HCT116 (cell line): ENCODE data around the gene ZNF334. TPM values are rescaled to one million over a fixed set of nuclear protein-coding genes. Genes with fewer than 3 reads are reported as not detected.

ENCODE experiments used
- ATAC-seq: fragments of 200-7000 bp; cut with Tn5 transposase; 2 replicates; pipeline ENCODE4 v1.9.1; 2020; ENCODE audit warnings: mild to moderate bottlenecking, moderate library complexity
- BruUV-seq: library from RNA; stranded (reverse); fragments of 400-500 nt; replicated peaks from 2 replicates; lab custom pipeline; 2021; lab: Mats Ljungman, UMichigan
- CTCF ChIA-PET: fragments of 300-600 bp; sonication (Branson Sonifier 250); formaldehyde crosslinking; loops from one replicate; lab custom pipeline; 2021; ENCODE audit warnings: antibody characterized with exemption; lab: Charles Lee
- POLR2A ChIA-PET: fragments of 300-600, 350-600 bp; sonication (Branson Sonifier 250); formaldehyde crosslinking; loops from one replicate; lab custom pipeline; 2021; ENCODE audit warnings: antibody characterized with exemption; lab: Charles Lee
- RAD21 ChIA-PET, 2 experiments: fragments of 300-600 bp; sonication (Branson Sonifier 250); formaldehyde crosslinking; loops; one replicate each; lab custom pipeline; 2023; ENCODE audit warnings: low total read pairs in 2 of 2; ENCODE audit not compliant: uncharacterized antibody in 2 of 2, unreplicated experiment in 2 of 2, low non-redundant PET in 1 of 2; lab: Charles Lee
- DNase-seq: peaks from one replicate; pipeline ENCODE4 v3.0.0-alpha.2; 2010; ENCODE audit warnings: low read depth, low spot score
- H2AFZ ChIP-seq: fragments of 200-600 bp; shearing (Covaris generic), sonication (generic); 2 replicates; pipeline ENCODE4 v1.6.1; 2017; ENCODE audit warnings: low read depth, mixed run types, mixed read lengths, antibody characterized with exemption, low read length; ENCODE audit not compliant: poor library complexity, severe bottlenecking
- H3K27ac ChIP-seq: 2 replicates; pipeline ENCODE4 v1.5.1; 2012; ENCODE audit warnings: low read depth, low read length
- H3K27me3 ChIP-seq: fragments of 200-600 bp; sonication (generic); 2 replicates; pipeline ENCODE4 v1.6.1; 2016; ENCODE audit warnings: mixed run types, low read length, mixed read lengths; ENCODE audit not compliant: insufficient read depth
- H3K36me3 ChIP-seq, 2 experiments: fragments of 200-500 bp in 1 of 2; fragments of 200-600 bp in 1 of 2; sonication (Bioruptor generic) in 1 of 2; sonication (generic) in 1 of 2; 2 replicates each; pipeline versions ENCODE4 v1.5.1 to v1.6.1; 2014 to 2016; ENCODE audit warnings: low read length in 2 of 2, inconsistent platforms in 1 of 2, mixed read lengths in 1 of 2, mixed run types in 1 of 2; ENCODE audit not compliant: insufficient read depth in 2 of 2, control insufficient read depth in 1 of 2
- H3K4me1 ChIP-seq, 2 experiments: fragments of 200-600 bp in 1 of 2; sonication (generic) in 1 of 2; 2 replicates each; pipeline versions ENCODE4 v1.5.1 to v1.6.1; 2012 to 2017; ENCODE audit warnings: low read length in 2 of 2, inconsistent platforms in 1 of 2, mild to moderate bottlenecking in 1 of 2, mixed read lengths in 1 of 2, mixed run types in 1 of 2, moderate library complexity in 1 of 2; ENCODE audit not compliant: insufficient read depth in 2 of 2, control insufficient read depth in 1 of 2
- H3K4me2 ChIP-seq: fragments of 200-600 bp; sonication (generic); 2 replicates; pipeline ENCODE4 v1.6.1; 2017; ENCODE audit warnings: mixed run types, low read length, mixed read lengths
- H3K4me3 ChIP-seq, 2 experiments: fragments of 200-600 bp in 1 of 2; sonication (generic) in 1 of 2; replicated peaks in 1 of 2; 2 replicates each; pipeline ENCODE4 v1.5.1; 2011 to 2016; ENCODE audit warnings: low read length in 2 of 2, control low read depth in 1 of 2, low read depth in 1 of 2, mild to moderate bottlenecking in 1 of 2, mixed read lengths in 1 of 2, mixed run types in 1 of 2
- H3K79me2 ChIP-seq: fragments of 200-600 bp; sonication (generic); 2 replicates; pipeline ENCODE4 v1.6.1; 2017; ENCODE audit warnings: mild to moderate bottlenecking, mixed run types, low read length, moderate library complexity, mixed read lengths; ENCODE audit not compliant: insufficient read depth
- H3K9ac ChIP-seq: fragments of 200-600 bp; sonication (generic); 2 replicates; pipeline ENCODE4 v1.6.1; 2016; ENCODE audit warnings: low read length, mixed read lengths
- H3K9me2 ChIP-seq: fragments of 200-600 bp; sonication (generic), shearing (Covaris generic); 2 replicates; pipeline ENCODE4 v1.6.1; 2017; ENCODE audit warnings: mixed run types, mild to moderate bottlenecking, moderate library complexity; ENCODE audit not compliant: insufficient read depth
- H3K9me3 ChIP-seq, 2 experiments: fragments of 200-500 bp in 1 of 2; fragments of 200-600 bp in 1 of 2; sonication (Bioruptor generic) in 1 of 2; sonication (generic) in 1 of 2; 2 replicates each; pipeline ENCODE4 v1.6.1; 2014 to 2017; ENCODE audit warnings: low read length in 2 of 2, mixed read lengths in 2 of 2, inconsistent platforms in 1 of 2, low read depth in 1 of 2, mild to moderate bottlenecking in 1 of 2, mixed run types in 1 of 2, moderate library complexity in 1 of 2; ENCODE audit not compliant: control insufficient read depth in 1 of 2, insufficient read depth in 1 of 2
- H4K20me1 ChIP-seq: fragments of 200-600 bp; sonication (generic), shearing (Covaris generic); 2 replicates; pipeline ENCODE4 v1.6.1; 2017; ENCODE audit warnings: mixed run types, mild to moderate bottlenecking, moderate library complexity; ENCODE audit not compliant: insufficient read depth
- CBX3 ChIP-seq: IDR thresholded peaks from 2 replicates; pipeline ENCODE4 v1.6.1; 2012; ENCODE audit warnings: low read depth
- EGR1 ChIP-seq: IDR thresholded peaks from 2 replicates; pipeline ENCODE4 v1.6.1; 2012; ENCODE audit warnings: low read depth
- EZH2phosphoT487 ChIP-seq: fragments of 200-600 bp; IDR thresholded peaks from 2 replicates; pipeline ENCODE4 v1.6.1; 2018; ENCODE audit warnings: antibody characterized with exemption, borderline replicate concordance
- FOSL1 ChIP-seq: IDR thresholded peaks from 2 replicates; pipeline ENCODE4 v1.6.1; 2012; ENCODE audit warnings: low read depth
- JUND ChIP-seq: IDR thresholded peaks from 2 replicates; pipeline ENCODE4 v1.6.1; 2012
- POLR2A ChIP-seq: IDR thresholded peaks from 2 replicates; pipeline ENCODE4 v1.7.0; 2011; ENCODE audit warnings: borderline replicate concordance; ENCODE audit not compliant: insufficient read depth, insufficient read length; ENCODE audit errors: extremely low read depth
- POLR2AphosphoS5 ChIP-seq: IDR thresholded peaks from 2 replicates; pipeline ENCODE4 v1.6.1; 2011; ENCODE audit warnings: mild to moderate bottlenecking, low read depth, low read length, moderate library complexity
- RAD21 ChIP-seq: IDR thresholded peaks from 2 replicates; pipeline ENCODE4 v1.6.1; 2012; ENCODE audit warnings: low read depth, mild to moderate bottlenecking
- SIN3A ChIP-seq: IDR thresholded peaks from 2 replicates; pipeline ENCODE4 v1.6.1; 2012; ENCODE audit warnings: low read depth
- SRF ChIP-seq: IDR thresholded peaks from 2 replicates; pipeline ENCODE4 v1.6.1; 2012; ENCODE audit warnings: low read depth
- YY1 ChIP-seq: IDR thresholded peaks from 2 replicates; pipeline ENCODE4 v1.6.1; 2011; ENCODE audit warnings: low read length, low read depth, moderate library complexity, mild to moderate bottlenecking; ENCODE audit not compliant: insufficient replicate concordance; ENCODE audit errors: extremely low read depth
- intact Hi-C: fragments of 100-400 bp; cut with micrococcal nuclease; formaldehyde crosslinking; loops from 2 replicates; pipeline ENCODE4 v1.10.0; 2022
- total RNA-seq: library from RNA; stranded (reverse); gene quantifications from one replicate; pipeline ENCODE4 v1.2.1, GENCODE V29; 2021; ENCODE audit not compliant: unreplicated experiment
- TF ChIP-seq, protein P1 (sequence below), 3 experiments: fragments of 200-600 bp in 1 of 3; sonication (generic) in 1 of 3; IDR thresholded peaks in 2 of 3; conservative IDR thresholded peaks in 1 of 3; 2 replicates each; pipeline ENCODE4 v1.5.1; 2012 to 2017; ENCODE audit warnings: low read depth in 2 of 3, low read length in 2 of 3, antibody characterized with exemption in 1 of 3, borderline replicate concordance in 1 of 3, control low read depth in 1 of 3, mild to moderate bottlenecking in 1 of 3, mixed read lengths in 1 of 3, mixed run types in 1 of 3, moderate library complexity in 1 of 3; ENCODE audit not compliant: insufficient read depth in 1 of 3
- TF ChIP-seq, protein P2 (sequence below): IDR thresholded peaks from 2 replicates; pipeline ENCODE4 v1.6.1; 2012
- TF ChIP-seq, protein P3 (sequence below): IDR thresholded peaks from 2 replicates; pipeline ENCODE4 v1.6.1; 2012; ENCODE audit warnings: low read depth
- TF ChIP-seq, protein P4 (sequence below): IDR thresholded peaks from 2 replicates; pipeline ENCODE4 v1.6.1; 2012

Gene ZNF334
- total RNA-seq, 1 experiment from 2014 or later, result not detected

DNA sequence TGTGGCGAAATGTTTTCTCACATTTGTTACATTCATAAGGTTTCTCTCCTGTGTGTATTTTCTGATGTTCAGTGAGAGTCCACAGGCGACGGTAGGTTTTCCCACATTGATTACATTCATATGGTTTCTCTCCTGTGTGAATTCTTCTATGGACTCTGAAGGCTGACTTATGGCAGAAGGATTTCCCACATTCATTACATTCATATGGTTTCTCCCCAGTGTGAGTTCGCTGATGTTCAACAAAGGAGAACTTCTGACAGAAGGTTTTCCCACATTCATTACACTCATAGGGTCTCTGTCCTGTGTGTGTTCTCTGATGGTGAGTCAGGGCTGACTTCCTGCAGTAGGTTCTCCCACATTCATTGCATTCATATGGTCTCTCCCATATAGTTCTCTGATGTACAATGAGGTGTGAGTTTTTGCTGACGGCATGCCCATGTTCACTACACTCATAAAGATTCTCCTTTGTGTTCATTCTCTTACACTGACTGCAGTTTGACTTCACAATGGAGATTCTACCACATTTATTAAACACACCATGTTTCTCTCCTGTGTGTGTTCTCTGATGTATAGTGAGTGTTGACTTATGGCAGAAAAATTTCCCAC is 11.9 kb downstream of the ZNF334 start:
- no peaks in the 10 kb centered on the region for H3K79me2 ChIP-seq
- H3K4me2 ChIP-seq, result no peak overlapping the region
- no peak overlapping the region for H3K9ac ChIP-seq
- no peak for DNase-seq
- ChIA-PET RAD21 (no interaction called here), CTCF (no interaction called here), POLR2A (no interaction called here)
- no peaks in the 10 kb centered on the region for H3K9me2 ChIP-seq
- H3K4me3 ChIP-seq, result no peak overlapping the region
- no peak for ATAC-seq
- H4K20me1 ChIP-seq, result no peaks in the 10 kb centered on the region
- no TSS peak for BruUV-seq
- peaks cover 6% of the 10 kb centered on the region for H3K27me3 ChIP-seq
- TF ChIP-seq POLR2A (no peak), CBX3 (no peak), SIN3A (no peak), EGR1 (no peak), YY1 (no peak), RAD21 (no peak), SRF (no peak), JUND (no peak), EZH2phosphoT487 (no peak), FOSL1 (no peak), POLR2AphosphoS5 (no peak)
- TF ChIP-seq, protein P1, sequence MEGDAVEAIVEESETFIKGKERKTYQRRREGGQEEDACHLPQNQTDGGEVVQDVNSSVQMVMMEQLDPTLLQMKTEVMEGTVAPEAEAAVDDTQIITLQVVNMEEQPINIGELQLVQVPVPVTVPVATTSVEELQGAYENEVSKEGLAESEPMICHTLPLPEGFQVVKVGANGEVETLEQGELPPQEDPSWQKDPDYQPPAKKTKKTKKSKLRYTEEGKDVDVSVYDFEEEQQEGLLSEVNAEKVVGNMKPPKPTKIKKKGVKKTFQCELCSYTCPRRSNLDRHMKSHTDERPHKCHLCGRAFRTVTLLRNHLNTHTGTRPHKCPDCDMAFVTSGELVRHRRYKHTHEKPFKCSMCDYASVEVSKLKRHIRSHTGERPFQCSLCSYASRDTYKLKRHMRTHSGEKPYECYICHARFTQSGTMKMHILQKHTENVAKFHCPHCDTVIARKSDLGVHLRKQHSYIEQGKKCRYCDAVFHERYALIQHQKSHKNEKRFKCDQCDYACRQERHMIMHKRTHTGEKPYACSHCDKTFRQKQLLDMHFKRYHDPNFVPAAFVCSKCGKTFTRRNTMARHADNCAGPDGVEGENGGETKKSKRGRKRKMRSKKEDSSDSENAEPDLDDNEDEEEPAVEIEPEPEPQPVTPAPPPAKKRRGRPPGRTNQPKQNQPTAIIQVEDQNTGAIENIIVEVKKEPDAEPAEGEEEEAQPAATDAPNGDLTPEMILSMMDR (IDR thresholded peaks at IDR 0.05 in 2 of 3, conservative IDR thresholded peaks at IDR 0.05 in 1 of 3; ENCODE audit: borderline replicate concordance in 1 of 3, insufficient read depth in 1 of 3, low read depth in 2 of 3, low read length in 2 of 3), result no peak
- TF ChIP-seq, protein P2, sequence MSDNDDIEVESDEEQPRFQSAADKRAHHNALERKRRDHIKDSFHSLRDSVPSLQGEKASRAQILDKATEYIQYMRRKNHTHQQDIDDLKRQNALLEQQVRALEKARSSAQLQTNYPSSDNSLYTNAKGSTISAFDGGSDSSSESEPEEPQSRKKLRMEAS, result no peak
- TF ChIP-seq, protein P3, sequence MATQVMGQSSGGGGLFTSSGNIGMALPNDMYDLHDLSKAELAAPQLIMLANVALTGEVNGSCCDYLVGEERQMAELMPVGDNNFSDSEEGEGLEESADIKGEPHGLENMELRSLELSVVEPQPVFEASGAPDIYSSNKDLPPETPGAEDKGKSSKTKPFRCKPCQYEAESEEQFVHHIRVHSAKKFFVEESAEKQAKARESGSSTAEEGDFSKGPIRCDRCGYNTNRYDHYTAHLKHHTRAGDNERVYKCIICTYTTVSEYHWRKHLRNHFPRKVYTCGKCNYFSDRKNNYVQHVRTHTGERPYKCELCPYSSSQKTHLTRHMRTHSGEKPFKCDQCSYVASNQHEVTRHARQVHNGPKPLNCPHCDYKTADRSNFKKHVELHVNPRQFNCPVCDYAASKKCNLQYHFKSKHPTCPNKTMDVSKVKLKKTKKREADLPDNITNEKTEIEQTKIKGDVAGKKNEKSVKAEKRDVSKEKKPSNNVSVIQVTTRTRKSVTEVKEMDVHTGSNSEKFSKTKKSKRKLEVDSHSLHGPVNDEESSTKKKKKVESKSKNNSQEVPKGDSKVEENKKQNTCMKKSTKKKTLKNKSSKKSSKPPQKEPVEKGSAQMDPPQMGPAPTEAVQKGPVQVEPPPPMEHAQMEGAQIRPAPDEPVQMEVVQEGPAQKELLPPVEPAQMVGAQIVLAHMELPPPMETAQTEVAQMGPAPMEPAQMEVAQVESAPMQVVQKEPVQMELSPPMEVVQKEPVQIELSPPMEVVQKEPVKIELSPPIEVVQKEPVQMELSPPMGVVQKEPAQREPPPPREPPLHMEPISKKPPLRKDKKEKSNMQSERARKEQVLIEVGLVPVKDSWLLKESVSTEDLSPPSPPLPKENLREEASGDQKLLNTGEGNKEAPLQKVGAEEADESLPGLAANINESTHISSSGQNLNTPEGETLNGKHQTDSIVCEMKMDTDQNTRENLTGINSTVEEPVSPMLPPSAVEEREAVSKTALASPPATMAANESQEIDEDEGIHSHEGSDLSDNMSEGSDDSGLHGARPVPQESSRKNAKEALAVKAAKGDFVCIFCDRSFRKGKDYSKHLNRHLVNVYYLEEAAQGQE, result no peak
- TF ChIP-seq, protein P4, sequence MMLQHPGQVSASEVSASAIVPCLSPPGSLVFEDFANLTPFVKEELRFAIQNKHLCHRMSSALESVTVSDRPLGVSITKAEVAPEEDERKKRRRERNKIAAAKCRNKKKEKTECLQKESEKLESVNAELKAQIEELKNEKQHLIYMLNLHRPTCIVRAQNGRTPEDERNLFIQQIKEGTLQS, result no peak
- peaks cover 26% of the 10 kb centered on the region in 2 experiments; a peak in 3 of 4 replicates for H3K9me3 ChIP-seq
- H3K27ac ChIP-seq, result no peak overlapping the region
- no peaks in the 10 kb centered on the region for H3K36me3 ChIP-seq
- H2AFZ ChIP-seq, result no peak overlapping the region
- H3K4me1 ChIP-seq, result no peaks in the 10 kb centered on the region
- intact Hi-C loops, result no loop called here
